Measurements from ENCODE around the gene USP24.

USP24 gene

DNA sequence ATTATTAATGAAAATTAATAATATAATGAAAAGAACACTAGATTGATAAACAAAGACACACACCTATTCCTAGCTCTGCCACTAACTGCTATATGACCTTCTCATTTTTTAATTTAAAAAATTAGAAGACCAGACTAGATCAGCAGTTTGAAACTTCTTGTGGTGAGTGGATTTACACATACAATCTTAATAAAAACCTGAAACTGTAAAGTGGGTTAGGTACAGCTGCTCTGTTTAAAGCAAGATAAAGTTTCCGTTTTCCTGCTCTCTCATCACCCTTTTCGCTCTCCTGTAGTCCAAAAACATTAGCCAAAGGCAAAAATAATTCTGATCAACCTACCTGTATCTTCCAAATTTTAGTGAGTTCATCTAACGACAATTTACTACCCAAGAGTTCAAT, 58.6 kb downstream of the USP24 start:
- no peak for DNase-seq

DNA sequence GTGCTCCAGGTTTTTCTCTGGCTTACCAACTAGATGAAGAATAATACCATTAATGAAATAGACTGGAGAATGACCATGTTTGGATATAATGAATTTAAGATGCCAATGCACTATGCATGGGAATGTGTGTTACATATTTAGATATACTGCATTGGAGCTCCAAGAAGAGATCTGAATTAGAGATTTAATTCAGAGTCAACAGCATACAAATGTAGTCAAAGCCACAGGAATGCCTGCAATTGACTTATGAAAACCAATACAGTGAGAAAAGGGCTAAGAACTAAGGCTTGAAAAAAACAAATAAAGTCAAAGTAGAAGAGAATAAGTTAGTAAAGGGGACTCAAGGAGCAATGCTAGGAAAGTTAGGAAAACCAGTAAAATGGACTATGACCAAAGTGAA, 59.1 kb downstream of the USP24 start:
- no peak for DNase-seq

DNA sequence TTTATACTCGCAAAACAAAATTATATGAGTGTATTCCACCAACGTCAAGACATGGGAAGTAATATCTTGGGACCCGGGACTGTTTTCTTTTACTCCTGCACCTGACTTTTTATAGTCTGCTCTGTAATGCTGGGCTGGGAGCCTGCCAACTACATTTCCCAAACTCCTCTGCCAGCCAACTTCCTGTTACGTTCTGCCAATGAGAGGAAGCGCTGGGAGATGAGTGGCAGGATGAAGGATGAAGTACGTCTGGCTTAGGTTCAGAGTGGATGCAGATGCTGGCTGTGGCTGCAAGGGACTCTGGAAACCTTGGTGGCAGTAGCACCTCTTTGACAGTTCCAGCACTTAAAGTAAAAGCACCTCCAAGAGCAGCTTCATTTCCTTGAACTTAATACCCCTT, 59.6 kb downstream of the USP24 start:
- peak; percentile 40 to 61 (median 54) for DNase-seq

DNA sequence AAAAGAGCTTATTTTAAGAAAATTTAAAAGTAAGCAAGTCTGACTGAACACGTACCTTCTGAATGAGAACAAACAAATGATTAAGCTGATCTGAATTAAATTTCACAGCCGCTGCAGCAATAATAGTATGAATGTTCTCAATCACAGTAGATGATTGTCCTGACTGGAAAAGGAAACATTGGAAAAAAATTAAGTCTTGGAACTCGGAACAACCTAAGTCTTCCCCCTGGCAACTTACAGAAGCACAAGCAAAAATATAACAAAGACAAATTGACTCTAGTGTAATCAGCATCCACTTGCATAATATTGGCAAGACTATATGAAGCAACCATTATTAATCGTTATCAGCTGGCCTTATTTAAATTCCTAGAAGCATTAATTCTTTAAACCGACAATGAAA, 60.5 kb downstream of the USP24 start:
- no peak for DNase-seq

DNA sequence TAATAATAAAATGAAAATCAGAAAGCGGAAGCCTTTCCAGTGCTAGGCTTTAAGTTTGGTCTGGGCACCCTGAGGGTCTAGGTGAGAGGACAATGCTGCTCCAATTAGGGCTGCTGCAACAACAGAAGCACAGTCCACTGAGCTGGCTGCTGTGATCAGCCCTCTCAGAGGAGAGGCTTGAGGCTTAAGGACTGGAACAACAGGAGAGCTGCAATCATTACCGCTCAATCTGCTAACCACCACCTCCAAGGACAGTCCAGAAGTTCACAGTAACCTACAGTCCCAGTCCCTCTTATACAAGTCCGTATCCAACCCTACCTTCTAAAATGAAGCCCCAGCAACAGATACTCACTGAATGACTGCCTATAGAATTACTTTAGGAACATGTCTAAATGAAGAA, 62.1 kb downstream of the USP24 start:
- no peak for DNase-seq

DNA sequence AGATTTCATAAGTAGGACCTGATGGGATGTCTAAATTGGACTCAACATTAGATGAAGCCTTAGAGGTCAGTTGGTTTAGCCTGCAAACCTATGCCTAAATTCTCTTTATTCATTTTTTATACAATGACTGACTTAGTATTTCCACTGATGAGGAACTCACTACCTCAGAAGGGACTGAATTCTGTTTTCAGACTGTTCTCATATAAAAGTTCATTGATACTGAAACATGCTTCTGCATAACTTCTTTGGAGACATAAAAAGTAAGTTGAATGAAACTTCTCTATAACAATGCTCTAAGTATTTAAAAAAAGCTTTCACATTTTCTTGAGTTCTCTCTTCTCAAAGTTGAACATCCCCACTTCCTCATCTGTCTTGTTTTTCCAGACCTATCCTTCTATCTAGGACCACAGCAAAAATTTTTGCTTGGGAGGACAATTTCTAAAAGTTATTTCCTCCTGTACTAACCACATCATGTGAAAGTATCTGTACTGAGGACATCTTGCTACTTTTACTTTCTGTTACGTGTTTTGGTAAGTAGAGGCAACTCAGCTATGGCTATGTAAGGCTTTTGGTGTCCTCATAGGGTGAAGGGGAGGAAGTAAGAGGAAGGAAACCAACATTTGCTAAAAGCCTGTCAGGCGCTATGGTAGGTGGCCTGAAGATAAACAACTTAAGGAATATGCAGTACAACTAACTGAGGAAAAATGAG, 64.1 kb downstream of the USP24 start:
- peak; percentile 52 to 82 (median 68) for DNase-seq

DNA sequence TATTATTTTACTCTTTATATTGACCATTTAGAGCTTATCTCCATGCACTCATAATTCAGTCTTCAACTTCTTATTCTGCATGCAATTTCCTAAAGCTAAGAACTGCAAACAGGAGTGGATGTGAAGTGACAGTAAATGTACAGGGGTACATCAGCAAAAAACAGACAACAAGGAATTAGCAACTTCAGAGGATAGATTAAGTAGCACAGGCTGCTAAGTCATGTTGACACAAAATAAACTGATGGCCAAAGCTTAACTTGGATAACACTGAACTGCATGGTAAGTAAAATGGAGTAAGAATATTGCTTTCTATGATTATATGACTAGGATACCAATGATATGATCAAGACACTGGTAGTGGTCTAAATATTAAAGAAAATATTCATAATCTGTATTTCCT, 66.5 kb downstream of the USP24 start:
- DNase-seq, result no peak

DNA sequence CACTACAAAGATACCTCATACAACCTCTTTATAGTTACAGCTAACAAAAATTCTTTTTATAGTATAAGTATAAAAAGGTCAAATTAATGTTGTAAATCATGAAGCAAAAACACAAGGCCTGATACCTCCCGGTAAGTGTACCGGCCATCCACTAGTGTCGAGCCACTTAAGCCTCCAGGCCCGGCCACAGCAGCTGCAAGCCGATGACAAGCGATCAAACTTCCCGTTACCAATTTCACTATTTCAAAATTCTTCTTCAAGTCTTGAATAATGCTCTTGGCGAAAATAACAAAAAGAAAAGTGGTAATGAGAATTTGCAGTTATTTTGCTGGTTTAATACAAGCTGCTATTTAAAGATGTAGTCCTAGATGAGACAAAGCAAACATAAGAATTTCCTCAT, 67.6 kb downstream of the USP24 start:
- DNase-seq, result peak; percentile 42 to 69 (median 66)

DNA sequence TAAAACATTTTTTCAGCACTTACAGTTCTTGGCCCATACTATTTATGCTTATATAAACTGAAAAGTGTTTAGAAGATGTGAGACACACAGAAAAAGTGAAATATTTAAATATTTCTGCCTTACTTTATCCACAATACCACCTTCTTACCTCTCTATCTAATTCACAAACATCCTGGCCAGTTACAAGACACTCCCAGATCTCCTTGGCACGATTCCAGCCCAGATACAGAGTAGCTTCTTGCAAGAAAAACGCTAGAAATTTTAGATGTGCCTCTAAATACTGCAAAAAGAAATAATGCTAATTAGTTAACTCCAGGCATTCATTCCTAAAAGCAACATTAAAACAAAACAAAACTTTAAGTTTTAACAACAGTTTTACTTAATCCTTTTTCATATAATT, 68.4 kb downstream of the USP24 start:
- DNase-seq, result peak in 3 of 4 experiments; percentile 9 to 25 (median 12)

DNA sequence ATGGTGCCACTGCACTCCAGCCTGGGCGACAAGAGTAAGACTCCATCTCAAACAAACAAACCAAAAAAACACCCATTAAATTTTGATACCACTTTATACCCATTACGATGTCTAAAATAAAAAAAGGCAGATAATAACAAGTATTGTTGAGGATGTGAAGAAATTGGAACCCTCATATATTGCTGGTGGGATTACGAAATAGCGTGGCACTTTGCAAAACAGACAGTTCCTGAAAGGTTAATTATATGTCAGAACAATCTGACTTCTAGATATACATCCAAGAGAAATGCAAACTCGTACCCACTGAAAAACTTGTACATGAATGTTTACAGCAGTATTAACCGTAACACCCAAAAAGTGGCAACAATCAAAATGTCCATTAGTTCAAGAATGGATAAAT, 70.3 kb downstream of the USP24 start:
- no peak for DNase-seq

DNA sequence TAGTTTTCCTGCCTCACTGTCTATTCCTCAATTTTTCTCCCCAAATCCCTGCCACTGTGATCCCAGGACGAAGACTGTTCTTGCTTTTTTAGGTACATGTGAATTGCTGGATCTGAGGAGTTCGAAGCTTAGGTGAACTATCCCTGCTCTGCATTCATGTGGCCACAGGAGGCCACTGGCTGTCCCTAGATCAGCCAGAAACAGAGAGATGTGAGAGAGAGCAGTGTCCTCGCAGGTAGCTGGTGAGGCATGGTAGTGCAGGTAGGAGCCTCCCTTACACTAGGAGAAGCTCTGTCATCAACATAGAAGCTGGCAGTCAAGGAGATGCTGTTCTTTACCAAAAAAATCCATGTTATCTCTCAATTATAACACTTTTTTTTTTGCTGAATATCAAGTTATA, 71.5 kb downstream of the USP24 start:
- DNase-seq, result no peak

DNA sequence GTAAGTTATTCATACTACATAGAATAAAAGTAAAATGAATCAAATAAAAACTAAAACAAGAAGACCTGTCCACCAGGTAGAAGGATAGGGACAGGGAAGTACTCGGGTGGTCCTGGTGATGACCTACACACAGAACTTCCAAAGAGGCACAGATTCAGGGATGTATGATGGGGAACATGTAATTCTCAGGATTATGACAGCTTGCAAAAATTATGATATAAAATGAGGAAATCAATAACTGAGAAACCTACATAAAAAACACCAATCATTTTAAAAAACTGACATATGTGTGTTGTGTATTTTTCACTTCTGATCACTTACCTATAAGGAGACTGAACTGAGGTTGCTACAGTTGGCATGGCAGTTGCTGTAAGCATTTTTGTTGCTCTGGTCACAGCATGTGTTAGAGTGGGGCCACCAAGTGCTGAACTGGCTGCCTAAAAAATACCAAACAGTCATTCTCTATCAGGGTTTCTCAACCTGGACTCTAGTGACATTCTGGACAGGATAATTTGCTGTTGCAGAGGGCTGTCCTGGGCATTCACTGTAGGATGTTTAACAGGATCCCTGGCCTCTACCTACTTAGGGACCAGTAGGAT, 73.8 kb downstream of the USP24 start:
- no peak for DNase-seq

DNA sequence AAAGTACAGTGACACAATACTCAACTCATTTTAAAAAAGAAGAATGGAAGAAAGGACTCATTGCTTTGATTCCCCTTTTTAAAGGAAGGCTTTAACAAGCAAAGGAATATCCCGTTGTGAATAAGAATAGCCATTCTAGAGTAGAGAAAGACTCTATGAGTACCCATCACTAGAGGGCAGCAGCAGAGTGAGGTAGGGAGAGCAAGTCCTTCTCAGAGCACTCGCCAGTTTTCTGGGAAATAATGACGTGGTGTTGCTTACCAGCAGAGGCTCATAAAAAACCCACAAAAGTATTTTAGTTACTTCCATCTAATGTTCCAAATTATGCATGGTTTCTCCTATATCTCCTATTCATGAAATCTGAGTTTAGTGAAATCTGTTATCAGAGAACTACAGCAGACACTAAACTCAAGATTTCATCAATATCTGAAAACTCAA, 74.6 kb downstream of the USP24 start:
- DNase-seq, result peak; percentile 75 to 92 (median 84)

DNA sequence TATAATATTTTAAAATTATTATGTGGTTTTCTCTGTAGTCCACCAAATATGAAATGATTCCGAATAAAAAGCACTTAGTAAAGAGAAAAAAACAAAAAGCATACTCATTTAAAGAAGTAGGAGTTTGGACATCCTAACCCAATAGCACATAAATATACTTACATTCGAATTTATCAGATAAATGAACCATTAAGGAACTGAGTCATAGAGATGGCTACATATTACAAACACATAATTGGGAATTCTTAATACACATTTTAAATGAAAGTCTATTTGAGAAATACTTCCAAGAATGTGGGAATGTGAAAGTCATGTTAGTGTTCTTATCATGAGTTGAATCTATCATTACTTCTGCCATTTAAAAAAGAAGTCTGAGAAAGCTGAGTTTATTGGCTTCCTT, 75.0 kb downstream of the USP24 start:
- no peak for DNase-seq

DNA sequence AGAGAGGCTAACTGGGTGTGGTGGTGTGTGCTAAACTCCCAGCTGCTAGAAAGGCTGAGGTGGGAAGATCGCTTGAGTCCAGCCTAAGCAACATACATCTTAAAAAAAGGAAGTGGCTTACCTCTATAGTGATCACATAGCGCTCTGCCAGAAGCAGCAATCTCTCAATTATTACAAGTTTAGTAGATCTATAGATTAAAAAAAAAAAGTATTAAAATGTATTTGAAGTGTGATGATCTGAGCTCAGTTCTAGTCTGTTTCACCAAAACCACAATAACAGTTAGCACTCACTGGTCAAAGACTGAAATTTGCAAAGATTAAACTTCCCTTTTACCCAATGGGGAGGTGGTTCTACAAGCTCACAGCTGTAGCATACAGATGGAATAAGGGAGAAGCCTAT, 76.3 kb downstream of the USP24 start:
- DNase-seq, result no peak

DNA sequence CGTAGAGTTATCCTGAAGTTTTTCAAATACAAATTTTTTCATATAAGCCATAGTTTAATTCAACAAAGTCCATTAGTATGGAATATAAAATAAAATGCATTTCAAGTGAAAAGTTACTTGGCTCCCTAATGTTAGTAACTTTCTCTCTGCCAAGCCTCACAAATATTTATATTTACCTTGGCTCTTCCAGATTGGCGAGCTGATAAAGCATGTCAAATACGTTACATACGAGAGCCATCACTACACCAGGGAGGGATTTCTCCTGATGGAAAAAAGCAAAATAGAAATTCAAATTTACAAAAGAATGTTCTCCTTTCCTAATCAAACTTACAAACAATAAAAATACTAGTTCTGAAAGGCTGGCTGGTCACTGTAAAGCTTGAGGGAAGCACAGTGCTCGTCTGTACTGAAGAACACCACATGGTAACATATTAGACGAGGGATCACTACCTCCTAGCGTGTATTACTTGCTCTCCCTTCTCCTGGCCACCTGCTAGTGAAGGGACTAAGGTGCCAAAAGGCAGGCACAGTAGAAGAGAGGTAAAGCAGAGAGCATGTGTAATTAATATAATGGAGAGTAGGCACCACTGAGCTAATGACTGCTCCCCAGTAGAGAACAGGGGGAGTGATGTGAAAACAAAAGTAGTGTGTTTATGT, 80.9 kb downstream of the USP24 start:
- DNase-seq, result no peak

DNA sequence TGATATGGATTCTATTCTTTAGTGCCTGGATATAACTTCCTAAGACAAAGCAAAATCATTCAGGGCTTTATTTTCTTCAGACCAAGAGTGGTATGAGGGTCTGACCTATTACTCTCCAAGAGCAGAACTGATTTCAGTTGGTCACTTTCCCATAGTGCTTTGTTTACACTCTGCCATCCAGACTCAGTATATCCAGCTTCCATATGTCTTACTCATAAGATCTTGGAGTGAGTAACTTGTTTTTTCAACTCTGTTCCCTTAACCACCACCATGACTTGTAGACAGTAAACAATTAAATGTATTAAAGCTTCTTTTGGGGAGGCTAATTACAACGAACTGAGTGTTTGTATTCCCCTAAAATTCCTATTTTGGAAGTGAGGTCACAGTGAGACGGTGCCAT, 83.4 kb downstream of the USP24 start:
- DNase-seq, result no peak

DNA sequence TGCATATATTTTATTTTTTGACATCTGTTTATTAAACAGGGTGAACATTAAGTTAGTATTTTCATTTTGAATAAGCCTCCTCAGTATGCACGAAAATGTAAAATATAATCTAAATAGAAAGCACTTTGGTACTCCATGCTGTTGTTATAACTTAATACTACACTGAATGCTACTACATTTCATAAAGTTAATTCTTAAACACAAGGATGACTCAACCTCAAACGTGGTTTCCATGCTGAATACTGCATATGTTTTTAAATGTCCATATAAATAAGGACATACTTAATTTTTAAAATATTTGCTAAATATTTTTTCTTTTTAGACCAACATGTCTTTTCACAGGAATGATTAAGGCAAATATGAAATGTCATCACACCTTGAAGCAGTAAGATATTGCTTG, 83.9 kb downstream of the USP24 start:
- no peak for DNase-seq

DNA sequence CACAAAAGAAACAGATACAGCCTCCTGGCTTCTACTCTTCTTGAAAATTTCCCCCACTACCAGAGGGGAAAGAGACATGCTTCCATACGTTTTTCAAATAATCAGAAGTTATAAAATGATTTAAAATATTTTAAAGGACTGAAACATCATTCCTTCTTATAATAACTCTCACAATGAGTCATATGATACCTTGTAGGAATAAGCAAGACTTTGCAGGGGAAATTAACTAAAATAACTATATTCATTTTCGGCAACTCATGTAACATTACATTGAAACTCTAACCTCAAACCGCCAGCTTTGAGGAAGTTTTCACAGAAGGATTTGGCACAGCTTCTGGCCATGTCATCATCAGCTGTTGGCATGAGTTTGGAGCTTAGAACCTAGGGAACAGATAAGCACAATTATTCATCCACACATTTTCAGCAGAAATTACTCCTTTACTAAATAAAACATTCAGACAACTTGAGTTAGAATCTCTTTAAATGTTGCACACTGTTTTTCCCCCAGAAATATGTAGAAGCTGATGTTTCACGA, 85.9 kb downstream of the USP24 start:
- peak; percentile 74 to 86 (median 82) for DNase-seq

DNA sequence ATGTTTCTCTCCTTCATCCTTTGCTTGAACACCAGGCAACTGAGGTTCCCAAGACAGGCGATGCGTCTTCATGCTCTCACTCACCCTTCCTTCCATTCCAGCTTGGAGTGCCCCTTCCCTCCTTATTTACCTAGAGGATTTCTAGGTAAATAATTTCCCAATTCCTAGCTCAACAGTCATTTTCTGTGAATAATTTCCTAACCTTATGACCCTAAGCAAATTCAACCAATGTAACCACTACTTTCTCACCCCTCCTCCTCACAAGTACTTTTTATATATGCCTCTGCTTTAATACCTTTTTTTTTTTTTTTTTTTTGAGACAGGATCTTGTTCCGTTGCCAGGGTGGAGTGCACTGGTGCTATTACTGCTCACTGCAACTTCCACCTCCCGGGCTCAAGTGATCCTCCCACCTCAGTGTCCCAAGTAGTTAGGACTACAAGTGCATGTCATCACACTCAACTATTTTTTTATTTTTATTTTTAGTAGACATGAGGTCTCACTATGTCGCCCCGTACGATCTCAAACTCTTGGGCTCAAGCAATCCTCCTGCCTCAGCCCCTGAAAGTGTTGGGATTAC, 86.7 kb downstream of the USP24 start:
- DNase-seq, result peak in 3 of 4 experiments; percentile 18 to 36 (median 19)

DNA sequence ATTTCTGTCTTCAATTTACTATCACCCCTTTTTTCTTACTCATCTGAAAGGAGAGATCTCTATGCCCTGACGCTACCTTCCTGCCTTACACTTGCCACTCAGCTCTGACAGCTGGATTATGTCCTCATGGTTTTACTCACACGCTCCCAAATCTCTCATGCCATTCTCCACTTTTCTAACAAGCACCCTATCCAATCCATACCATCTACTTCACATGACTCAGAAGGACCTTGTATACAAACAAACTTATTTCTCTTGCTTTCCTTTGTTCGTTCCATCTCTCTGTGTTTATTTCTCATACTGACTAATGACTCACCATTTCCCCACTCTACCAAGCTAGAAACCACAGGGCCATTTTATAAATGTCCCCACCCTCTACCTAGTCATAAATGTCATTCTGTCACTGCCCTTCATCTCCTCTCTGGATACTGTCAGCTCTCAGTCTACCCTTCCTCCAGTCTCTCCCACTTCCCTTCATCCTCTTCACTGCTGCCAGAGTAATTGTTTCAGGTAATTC, 87.3 kb downstream of the USP24 start:
- peak in 1 of 4 experiments; percentile 13 for DNase-seq

DNA sequence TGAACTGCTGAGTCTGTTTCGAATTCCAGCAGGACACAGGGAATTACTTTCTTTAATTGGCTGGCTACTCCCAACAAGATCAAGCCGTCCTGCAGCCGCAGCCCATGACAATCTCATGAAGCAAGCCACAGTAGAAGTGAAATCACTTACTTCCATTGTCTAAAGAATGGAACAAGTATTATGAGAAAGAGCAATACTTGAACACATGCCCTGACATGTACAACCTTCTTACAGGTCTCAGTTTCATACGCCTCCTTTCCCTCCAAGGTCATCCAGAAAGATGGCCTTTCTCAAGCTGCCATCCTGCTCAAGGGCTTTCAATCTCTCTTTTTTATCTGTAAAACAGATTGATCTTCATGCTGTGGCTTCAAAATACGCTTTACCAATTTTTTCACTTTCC, 90.7 kb downstream of the USP24 start:
- DNase-seq, result no peak

DNA sequence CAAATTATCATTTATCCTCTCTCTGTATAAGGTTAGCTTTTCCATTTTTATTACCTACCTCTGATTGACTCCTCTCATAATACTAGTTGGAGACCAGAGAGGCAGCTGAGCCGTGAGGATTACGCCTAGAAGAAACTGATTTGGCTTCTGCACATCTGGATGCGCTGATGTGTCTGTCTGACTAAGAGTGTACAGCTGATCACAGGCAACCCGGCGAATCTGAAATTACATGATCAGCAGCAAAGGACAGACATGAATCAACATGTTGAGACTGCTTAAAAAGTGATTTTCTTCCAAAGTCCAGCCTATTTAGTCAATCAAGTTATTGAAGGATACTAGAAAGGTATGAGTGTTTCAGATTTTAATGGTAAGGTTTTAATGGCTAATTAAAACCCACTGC, 94.6 kb downstream of the USP24 start:
- no peak for DNase-seq
